Activated CD4-positive, alpha-beta T cell treated with anti-CD3 and anti-CD28 coated beads, Interleukin-2, amount 10 ng/mL, durations not matched to agents 7 days and 5 days (primary cell): Measurements from ENCODE around the gene TUBGCP3. TPM values are rescaled to one million over a fixed set of nuclear protein-coding genes. Genes with fewer than 3 reads are reported as not detected.
A peak's percentile ranks its signal among the peaks of the same experiment; 100 is the strongest.
"Not testable (repeated sequence)": the region's sequence is repeated elsewhere in the genome, so short reads cannot be mapped to it uniquely, and the experiment has no call there.

Experiments used
- CTCF ChIA-PET: fragments of 350-600 bp; sonication (Branson Sonifier 250); formaldehyde crosslinking; loops from one replicate; lab custom pipeline; 2021; ENCODE audit warnings: antibody characterized with exemption; lab: Charles Lee
- POLR2A ChIA-PET: fragments of 350-600 bp; sonication (Branson Sonifier 250); formaldehyde crosslinking; loops from one replicate; lab custom pipeline; 2021; ENCODE audit warnings: antibody characterized with exemption; lab: Charles Lee
- DNase-seq: peaks from one replicate; pipeline ENCODE4 v3.0.0-alpha.2; 2020
- H3K27ac Mint-ChIP-seq: one replicate; pipeline ENCODE4 v1.8.0; 2021; ENCODE audit warnings: mild to moderate bottlenecking, moderate library complexity, mixed read lengths
- H3K27me3 Mint-ChIP-seq: one replicate; pipeline ENCODE4 v1.8.0; 2021; ENCODE audit warnings: mixed read lengths
- H3K36me3 Mint-ChIP-seq: one replicate; pipeline ENCODE4 v1.8.0; 2021; ENCODE audit warnings: low read depth, mixed read lengths
- H3K4me1 Mint-ChIP-seq: one replicate; pipeline ENCODE4 v1.8.0; 2021; ENCODE audit warnings: mixed read lengths
- H3K4me3 Mint-ChIP-seq: one replicate; pipeline ENCODE4 v1.8.0; 2021; ENCODE audit warnings: mild to moderate bottlenecking, moderate library complexity, mixed read lengths
- H3K9me3 Mint-ChIP-seq: one replicate; pipeline ENCODE4 v1.8.0; 2021; ENCODE audit warnings: mixed read lengths
- total RNA-seq, 2 experiments: library from RNA; stranded (reverse); gene quantifications; one replicate each; pipeline ENCODE4 v1.2.3, GENCODE V29; 2021

Gene TUBGCP3
- total RNA-seq, 2 experiments from 2014 or later = 59.7 to 67.7 TPM

DNA sequence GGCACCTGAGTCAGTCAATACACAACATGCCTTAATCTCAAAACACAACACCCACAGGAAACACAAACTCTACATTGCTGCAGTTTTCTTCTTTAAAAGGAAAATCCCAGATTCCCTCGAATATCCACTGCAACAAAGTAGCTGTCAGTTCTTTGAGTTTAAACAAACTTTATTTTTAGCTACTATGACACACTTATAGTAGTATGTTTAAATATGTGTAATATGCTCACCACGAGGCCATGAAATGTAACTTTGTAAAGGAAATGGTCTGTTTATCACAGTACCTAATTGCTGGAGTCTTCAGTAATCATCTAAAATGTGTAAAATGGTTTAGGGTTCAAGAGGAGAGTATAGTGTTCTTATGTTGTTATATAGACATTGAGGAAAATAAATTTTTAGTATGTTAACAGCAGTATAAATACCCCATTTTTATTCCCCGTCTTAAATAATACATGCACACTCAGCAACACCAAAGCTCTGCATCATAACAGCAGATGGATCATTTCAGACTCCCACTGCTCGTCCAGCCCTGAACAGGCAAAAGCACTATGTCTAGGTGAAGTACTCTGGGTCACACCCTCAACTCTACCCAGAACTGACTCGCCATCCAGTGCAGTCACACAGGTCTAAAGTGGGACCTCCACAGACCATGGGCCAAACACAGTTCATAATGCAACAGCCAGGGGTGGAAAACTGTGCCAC is 20.6 kb downstream of the TUBGCP3 start:
- H3K27ac Mint-ChIP-seq = no peak overlapping the region
- no peak overlapping the region for H3K4me3 Mint-ChIP-seq

DNA sequence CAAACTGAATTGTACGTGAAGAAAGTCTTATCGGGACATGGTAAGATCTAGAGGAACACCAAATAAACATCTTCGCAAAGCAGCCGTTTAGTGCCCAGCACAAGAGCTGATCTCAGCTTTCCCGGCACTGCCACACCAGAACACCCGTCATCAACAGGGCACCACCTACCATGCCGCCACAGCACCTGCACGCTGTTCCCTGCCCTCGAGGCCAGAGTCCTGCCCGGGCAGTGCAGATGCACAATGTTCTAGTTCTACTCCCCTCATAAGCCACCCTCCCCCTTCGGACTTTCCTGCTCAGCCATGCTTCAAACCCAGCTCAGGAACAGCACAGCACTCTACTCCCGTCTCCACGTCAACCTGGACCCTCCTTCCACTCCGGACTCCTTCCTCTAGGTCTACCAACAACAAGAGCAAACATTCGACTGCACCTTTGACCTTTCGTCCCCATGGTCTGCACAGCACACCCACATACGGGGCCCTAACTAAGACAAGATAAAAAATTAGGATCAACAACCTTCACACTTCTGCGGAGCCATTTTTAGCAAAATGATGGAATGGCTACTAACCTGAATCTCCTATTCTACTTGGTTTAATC is 25.1 kb downstream of the TUBGCP3 start:
- Mint-ChIP-seq H3K27me3 (no peaks in the 10 kb centered on the region), H3K36me3 (peaks cover 33% of the 10 kb centered on the region), H3K4me1 (peaks cover 6% of the 10 kb centered on the region), H3K9me3 (no peaks in the 10 kb centered on the region), H3K27ac (no peak overlapping the region), H3K4me3 (no peak overlapping the region)
- POLR2A ChIA-PET = no interaction called here
- CTCF ChIA-PET = interaction anchor here (0.9 kb wide), 1 partner anchor 11 kb away, joined by 3 read pairs; no protein-coding TSS in a partner anchor
- no peak for DNase-seq

More for the DNA sequence above, 20.6 kb downstream of the TUBGCP3 start:
- ChIA-PET CTCF (interaction anchor here (1.2 kb wide), 1 partner anchor 15 kb away, joined by 4 read pairs; no protein-coding TSS in a partner anchor), POLR2A (no interaction called here)
- DNase-seq = no peak
- no peaks in the 10 kb centered on the region for H3K27me3 Mint-ChIP-seq
- peaks cover 31% of the 10 kb centered on the region for H3K36me3 Mint-ChIP-seq
- H3K4me1 Mint-ChIP-seq = peaks cover 6% of the 10 kb centered on the region
- no peaks in the 10 kb centered on the region for H3K9me3 Mint-ChIP-seq

DNA sequence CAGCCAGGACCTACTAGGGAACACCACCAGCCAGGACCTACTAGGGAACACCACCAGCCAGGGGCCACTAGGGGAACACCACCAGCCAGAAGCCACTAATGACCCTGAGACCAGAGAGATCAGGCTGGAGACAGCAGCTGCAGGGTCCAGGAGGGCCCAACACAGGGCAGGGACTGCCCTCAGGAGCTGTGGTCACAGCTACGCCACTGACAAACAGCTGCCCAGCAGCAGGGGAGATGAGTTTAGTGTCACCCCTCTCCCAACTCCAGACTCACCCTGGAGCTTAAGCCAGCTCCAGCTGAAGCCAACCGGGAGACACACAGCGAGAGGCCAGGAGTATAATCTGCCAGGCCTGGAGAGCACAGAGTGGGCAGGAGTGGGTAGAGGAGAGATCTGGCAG is 25.7 kb downstream of the TUBGCP3 start:
- Mint-ChIP-seq H3K36me3 (peaks cover 39% of the 10 kb centered on the region), H3K27me3 (no peaks in the 10 kb centered on the region), H3K4me1 (peaks cover 6% of the 10 kb centered on the region), H3K4me3 (no peak overlapping the region), H3K27ac (peak overlapping the region; percentile 22), H3K9me3 (no peaks in the 10 kb centered on the region)
- no peak for DNase-seq
- POLR2A ChIA-PET = no interaction called here
- CTCF ChIA-PET = interaction anchor here (0.9 kb wide), 1 partner anchor 11 kb away, joined by 3 read pairs; no protein-coding TSS in a partner anchor

DNA sequence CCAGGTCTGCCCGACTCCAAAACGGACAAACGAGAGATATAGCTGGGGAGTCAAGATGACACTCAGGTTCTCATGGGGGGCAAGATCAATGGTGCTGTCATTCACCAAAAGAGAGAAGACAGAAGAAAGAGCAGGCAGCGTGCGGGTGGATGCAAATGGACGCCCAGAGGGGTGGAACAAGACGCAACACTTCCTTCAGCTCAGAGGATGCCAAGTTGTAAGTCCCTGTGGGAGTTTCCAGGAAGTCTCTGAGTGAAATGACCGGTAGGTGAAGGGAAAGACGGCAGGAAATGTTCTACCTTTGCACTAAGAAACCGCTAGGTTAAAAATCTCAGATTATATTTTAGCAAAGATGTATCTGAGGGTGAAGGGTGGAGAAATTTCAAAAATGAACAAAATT is 26.5 kb downstream of the TUBGCP3 start:
- no peak overlapping the region for H3K27ac Mint-ChIP-seq
- peaks cover 6% of the 10 kb centered on the region for H3K4me1 Mint-ChIP-seq
- CTCF ChIA-PET = no interaction called here

DNA sequence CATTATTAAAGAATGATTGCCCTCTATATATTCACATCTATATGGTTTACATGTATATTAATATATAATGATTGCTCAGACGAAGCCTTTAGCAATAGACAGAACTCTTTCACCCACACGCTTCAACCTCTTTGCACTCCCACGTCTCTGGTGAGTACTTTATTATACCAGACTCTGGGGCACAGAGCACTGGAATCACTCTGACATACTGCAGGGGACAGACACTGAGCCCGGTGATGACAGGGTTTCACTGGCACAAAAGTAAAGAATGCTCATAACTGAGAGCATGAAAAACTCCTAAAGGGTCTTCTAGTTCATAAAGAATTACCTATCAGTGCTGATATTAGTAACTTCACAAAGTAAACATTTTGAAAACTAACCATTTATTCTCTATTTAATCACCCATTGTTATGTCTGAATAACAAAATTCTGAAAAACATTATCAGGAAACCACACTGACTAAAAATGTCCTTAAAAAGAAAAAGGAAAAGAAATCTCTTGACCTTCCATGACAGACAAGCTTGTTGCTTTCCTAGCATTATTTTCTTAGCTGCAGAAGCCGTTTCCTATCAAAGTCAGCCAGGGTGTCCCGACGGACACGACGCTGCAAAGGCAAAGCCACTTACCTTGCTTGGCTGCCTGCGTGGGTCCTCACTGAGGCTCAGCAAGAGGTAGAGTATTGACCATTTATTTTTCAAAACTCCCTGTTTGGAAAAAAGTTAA is 29.1 kb downstream of the TUBGCP3 start:
- peaks cover 50% of the 10 kb centered on the region for H3K36me3 Mint-ChIP-seq

More for the DNA sequence above, 26.5 kb downstream of the TUBGCP3 start:
- H3K9me3 Mint-ChIP-seq = no peaks in the 10 kb centered on the region
- H3K27me3 Mint-ChIP-seq = no peaks in the 10 kb centered on the region
- H3K4me3 Mint-ChIP-seq = no peak overlapping the region
- POLR2A ChIA-PET = no interaction called here
- peaks cover 39% of the 10 kb centered on the region for H3K36me3 Mint-ChIP-seq
- no peak for DNase-seq

DNA sequence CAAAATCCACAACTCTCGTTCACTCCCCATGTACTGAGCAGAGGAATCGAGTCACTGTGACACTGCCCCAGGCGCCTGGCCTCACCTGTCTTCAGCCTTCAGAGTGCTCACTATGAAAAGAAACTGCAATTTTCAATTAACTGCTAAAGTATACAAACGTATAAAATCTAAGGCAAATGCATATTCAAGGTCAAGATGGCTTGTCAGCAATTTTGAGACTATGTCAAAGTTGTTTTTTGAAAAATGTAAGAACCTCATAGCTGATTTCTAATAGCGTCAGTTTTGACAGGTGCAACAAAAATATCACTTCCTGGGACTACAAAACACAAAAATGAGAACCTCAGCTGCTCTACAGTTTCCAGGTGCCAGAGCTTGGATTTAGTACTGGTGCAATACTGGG is 31.4 kb downstream of the TUBGCP3 start:
- Mint-ChIP-seq H3K4me3 (no peak overlapping the region), H3K9me3 (no peaks in the 10 kb centered on the region), H3K27ac (no peak overlapping the region), H3K27me3 (no peaks in the 10 kb centered on the region), H3K36me3 (peaks cover 58% of the 10 kb centered on the region), H3K4me1 (peaks cover 6% of the 10 kb centered on the region)
- CTCF ChIA-PET = no interaction called here
- DNase-seq = no peak
- POLR2A ChIA-PET = no interaction called here

More for the DNA sequence above, 29.1 kb downstream of the TUBGCP3 start:
- Mint-ChIP-seq H3K27me3 (no peaks in the 10 kb centered on the region), H3K27ac (no peak overlapping the region), H3K4me3 (no peak overlapping the region), H3K4me1 (peaks cover 6% of the 10 kb centered on the region), H3K9me3 (no peaks in the 10 kb centered on the region)
- CTCF ChIA-PET = no interaction called here
- DNase-seq = no peak
- POLR2A ChIA-PET = no interaction called here

DNA sequence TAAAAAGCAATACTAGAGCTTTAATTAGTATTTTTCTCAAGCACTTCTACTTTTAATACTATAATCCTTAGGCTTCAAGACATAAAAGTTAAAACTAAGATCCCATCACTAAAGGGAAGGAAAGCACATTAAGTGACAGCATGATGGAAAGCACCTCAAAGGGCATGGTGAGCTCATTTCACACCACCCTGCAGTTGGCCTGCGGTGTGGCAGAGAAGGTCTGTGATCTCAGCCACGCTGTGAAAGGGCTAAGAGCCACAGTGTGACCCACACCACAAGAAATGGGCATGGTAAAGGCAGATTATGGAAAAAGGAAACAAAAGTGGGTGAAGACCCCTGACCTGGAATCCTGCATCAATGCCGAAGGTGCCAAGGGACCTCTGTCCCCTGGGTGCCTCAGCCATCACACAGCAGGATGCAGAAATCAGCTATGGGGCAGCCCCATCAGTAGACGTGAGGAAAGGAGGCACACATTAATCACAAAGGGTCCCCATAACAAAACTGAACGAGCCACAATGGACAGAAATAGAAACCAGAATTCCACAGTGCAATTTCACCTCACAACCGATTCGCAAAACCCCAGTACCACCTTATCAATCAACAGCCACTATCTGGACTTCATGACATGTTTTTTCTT is 33.6 kb downstream of the TUBGCP3 start:
- CTCF ChIA-PET = interaction anchor here (1.0 kb wide), 1 partner anchor 34 kb away, joined by 3 read pairs; the partner anchor contains the start of gene TUBGCP3
- Mint-ChIP-seq H3K36me3 (peaks cover 65% of the 10 kb centered on the region), H3K9me3 (no peaks in the 10 kb centered on the region), H3K27me3 (no peaks in the 10 kb centered on the region), H3K4me3 (no peak overlapping the region), H3K27ac (no peak overlapping the region), H3K4me1 (peaks cover under 1% of the 10 kb centered on the region)
- POLR2A ChIA-PET = no interaction called here
- no peak for DNase-seq

DNA sequence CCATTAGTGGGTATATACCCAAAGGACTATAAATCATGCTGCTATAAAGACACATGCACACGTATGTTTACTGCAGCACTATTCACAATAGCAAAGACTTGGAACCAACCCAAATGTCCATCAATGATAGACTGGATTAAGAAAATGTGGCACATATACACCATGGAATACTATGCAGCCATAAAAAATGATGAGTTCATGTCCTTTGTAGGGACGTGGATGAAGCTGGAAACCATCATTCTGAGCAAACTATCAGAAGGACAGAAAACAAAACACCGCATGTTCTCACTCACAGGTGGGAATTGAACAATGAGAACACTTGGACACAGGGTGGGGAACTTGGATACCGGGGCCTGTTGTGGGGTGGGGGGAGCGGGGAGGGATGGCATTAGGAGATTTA is 39.0 kb downstream of the TUBGCP3 start:
- peaks cover 73% of the 10 kb centered on the region for H3K36me3 Mint-ChIP-seq
- DNase-seq, CTCF ChIA-PET, H3K4me3 Mint-ChIP-seq, H3K4me1 Mint-ChIP-seq, H3K9me3 Mint-ChIP-seq, POLR2A ChIA-PET, H3K27ac Mint-ChIP-seq, H3K27me3 Mint-ChIP-seq: not testable (repeated sequence)

DNA sequence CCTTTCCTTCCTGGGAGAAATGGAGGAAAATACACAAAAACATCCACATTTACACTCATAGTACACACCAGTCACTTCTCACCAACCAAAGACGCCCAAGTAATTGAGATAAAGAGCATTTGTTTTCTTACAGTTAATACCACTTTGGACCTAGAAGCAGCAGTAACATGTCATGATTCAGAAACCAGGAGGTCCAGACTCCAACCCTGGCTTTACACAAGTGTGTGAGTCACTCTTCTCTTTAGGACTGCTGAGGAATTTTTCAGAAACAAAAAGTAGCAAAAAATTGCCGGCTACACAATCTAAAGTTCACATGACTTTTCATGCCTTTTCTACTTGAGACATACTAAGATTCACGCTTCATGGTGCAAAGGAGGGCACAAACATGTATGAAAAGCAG is 42.1 kb downstream of the TUBGCP3 start:
- no peak for DNase-seq
- Mint-ChIP-seq H3K27me3 (no peaks in the 10 kb centered on the region), H3K4me1 (no peaks in the 10 kb centered on the region), H3K27ac (no peak overlapping the region), H3K36me3 (peaks cover 55% of the 10 kb centered on the region), H3K9me3 (no peaks in the 10 kb centered on the region), H3K4me3 (no peak overlapping the region)
- ChIA-PET POLR2A (no interaction called here), CTCF (no interaction called here)

DNA sequence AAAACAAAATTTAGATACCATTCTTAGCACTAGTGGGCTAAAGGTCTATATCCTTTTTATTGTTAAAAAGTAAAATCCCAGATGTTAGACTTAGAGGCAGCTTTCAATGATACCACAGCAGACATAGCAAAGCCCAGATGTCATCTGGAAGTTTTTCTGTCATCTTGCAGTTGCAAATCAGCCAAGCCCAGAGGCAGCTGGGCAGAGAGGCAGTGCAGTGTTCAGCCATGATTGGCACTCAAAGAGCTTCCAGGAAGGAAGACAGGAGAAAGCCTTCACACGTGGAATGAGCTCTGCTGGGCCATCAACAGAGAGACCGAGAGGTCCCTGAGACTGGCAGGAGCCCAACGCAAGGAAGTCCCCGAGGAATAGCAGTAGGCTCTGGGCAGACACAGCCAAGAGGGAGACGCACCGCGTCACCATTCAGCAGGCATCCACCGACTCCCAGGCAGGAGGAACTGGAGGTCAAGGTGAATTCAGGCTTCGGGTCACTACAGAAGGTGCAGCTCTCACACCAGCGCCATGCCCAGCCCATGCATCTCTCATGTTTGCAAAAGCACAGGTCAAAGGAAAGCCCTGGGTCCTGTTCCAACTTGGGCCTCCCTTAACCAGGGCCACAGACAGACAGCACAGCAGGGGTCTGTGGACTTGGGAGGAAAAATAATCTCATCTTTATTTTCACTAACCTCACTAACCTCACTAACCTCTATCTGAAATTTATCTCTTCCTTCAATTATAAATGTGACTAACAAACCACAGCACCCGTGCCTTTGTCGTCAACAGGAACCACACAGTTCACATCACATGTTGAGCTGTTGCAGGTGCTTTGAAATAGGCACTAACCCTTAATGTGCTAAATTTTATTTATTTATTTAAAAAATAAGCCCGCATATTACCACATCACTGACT is 54.9 kb downstream of the TUBGCP3 start:
- Mint-ChIP-seq H3K36me3 (peaks cover 7% of the 10 kb centered on the region), H3K4me3 (no peak overlapping the region), H3K27me3 (no peaks in the 10 kb centered on the region), H3K4me1 (peaks cover 12% of the 10 kb centered on the region), H3K9me3 (no peaks in the 10 kb centered on the region), H3K27ac (no peak overlapping the region)
- DNase-seq = peak; percentile 26
- ChIA-PET CTCF (interaction anchor here (0.7 kb wide), 1 partner anchor 12 kb away, joined by 3 read pairs; no protein-coding TSS in a partner anchor), POLR2A (no interaction called here)

DNA sequence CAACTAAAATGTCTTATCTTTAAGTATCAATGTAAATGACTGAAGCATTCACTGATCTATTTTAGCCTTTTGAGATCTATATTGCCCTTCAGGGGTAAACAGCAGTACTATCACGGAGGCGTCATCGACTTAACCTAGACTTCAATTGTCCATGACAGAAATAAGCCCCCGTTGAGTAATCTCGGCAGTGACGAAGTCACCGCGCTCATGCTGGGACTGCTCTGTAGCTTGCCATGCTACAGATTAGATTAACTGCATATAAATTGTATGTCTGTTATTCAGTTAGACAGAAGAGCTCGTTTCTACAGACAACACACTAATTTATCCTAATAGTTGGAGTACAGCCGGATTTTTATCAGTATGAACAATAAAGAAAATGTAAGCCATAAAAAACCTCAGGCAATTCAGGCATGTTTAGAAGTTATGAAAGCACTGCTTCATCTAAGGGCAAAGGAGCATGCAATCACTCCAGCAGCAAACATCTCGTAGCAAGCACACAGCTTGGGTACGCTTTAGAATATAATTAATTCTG is 56.6 kb downstream of the TUBGCP3 start:
- Mint-ChIP-seq H3K9me3 (no peaks in the 10 kb centered on the region), H3K27me3 (no peaks in the 10 kb centered on the region), H3K27ac (no peak overlapping the region), H3K36me3 (peaks cover 3% of the 10 kb centered on the region), H3K4me1 (peaks cover 12% of the 10 kb centered on the region), H3K4me3 (no peak overlapping the region)
- ChIA-PET CTCF (interaction anchor here (0.6 kb wide), 1 partner anchor 24 kb away, joined by 3 read pairs; no protein-coding TSS in a partner anchor), POLR2A (no interaction called here)
- no peak for DNase-seq

DNA sequence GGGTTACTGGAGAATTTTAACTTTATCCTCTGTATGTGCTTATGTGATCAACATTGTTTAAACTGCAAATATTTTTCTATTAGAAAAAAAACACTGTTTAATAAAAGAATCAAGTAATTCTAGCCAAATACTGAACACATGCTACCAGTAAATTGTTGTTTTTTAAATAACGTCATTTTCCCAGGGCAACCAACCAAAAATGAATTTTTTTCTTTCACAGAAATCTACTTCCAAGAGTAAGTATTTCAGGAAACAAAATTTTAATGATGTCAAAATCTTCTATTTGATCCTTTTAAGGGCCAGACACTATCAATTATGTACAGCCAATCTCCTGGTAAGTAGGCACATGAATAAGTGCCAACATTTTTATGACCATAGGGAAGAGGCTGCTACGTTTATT is 57.1 kb downstream of the TUBGCP3 start:
- no peaks in the 10 kb centered on the region for H3K27me3 Mint-ChIP-seq
- no peak overlapping the region for H3K4me3 Mint-ChIP-seq
- ChIA-PET POLR2A (no interaction called here), CTCF (no interaction called here)
- peaks cover 12% of the 10 kb centered on the region for H3K4me1 Mint-ChIP-seq
- H3K27ac Mint-ChIP-seq = no peak overlapping the region
- no peaks in the 10 kb centered on the region for H3K36me3 Mint-ChIP-seq
- no peak for DNase-seq
- no peaks in the 10 kb centered on the region for H3K9me3 Mint-ChIP-seq
